ENCODE measurements around the gene KCNJ3. TPM values are rescaled to one million over a fixed set of nuclear protein-coding genes. Genes with fewer than 3 reads are reported as not detected.
A peak's percentile ranks its signal among the peaks of the same experiment; 100 is the strongest.

Gene KCNJ3
- total RNA-seq, 1 experiment from 2014 or later = not detected

- no peak for DNase-seq (ENCODE audit: low read depth, low spot score)
- in situ Hi-C loops (cut with HindIII; ENCODE audit: low pct_unique_long_range_greater_than_20kb, low sequenced_read_pairs) = no loop called here
These were observed 453 bp downstream of the KCNJ3 start for GRCh38 chr2:154698721-154699574.

- in situ Hi-C loops (cut with HindIII; ENCODE audit: low pct_unique_long_range_greater_than_20kb, low sequenced_read_pairs) = no loop called here
- no peak for DNase-seq (ENCODE audit: low read depth, low spot score)
These were observed 1.1 kb downstream of the KCNJ3 start for GRCh38 chr2:154699575-154699930.

GRCh38 chr2:154700136-154700535, 1.6 kb downstream of the KCNJ3 start:
- DNase-seq (ENCODE audit: low read depth, low spot score) = peak; percentile 6
- in situ Hi-C loops (cut with HindIII; ENCODE audit: low pct_unique_long_range_greater_than_20kb, low sequenced_read_pairs) = no loop called here

GRCh38 chr2:154704991-154705390, 6.5 kb downstream of the KCNJ3 start:
- in situ Hi-C loops (cut with HindIII; ENCODE audit: low pct_unique_long_range_greater_than_20kb, low sequenced_read_pairs) = no loop called here
- no peak for DNase-seq (ENCODE audit: low read depth, low spot score)

- in situ Hi-C loops (cut with HindIII; ENCODE audit: low pct_unique_long_range_greater_than_20kb, low sequenced_read_pairs) = no loop called here
- DNase-seq (ENCODE audit: low read depth, low spot score) = no peak
These were observed 8.2 kb downstream of the KCNJ3 start for GRCh38 chr2:154706660-154707059.

GRCh38 chr2:154707994-154708575, 9.6 kb downstream of the KCNJ3 start:
- in situ Hi-C loops (cut with HindIII; ENCODE audit: low pct_unique_long_range_greater_than_20kb, low sequenced_read_pairs) = no loop called here
- DNase-seq (ENCODE audit: low read depth, low spot score) = no peak

- in situ Hi-C loops (cut with HindIII; ENCODE audit: low pct_unique_long_range_greater_than_20kb, low sequenced_read_pairs) = no loop called here
- DNase-seq (ENCODE audit: low read depth, low spot score) = no peak
These were observed 10.7 kb downstream of the KCNJ3 start for GRCh38 chr2:154709215-154709614.

- no peak for DNase-seq (ENCODE audit: low read depth, low spot score)
- in situ Hi-C loops (cut with HindIII; ENCODE audit: low pct_unique_long_range_greater_than_20kb, low sequenced_read_pairs) = no loop called here
These were observed 11.6 kb downstream of the KCNJ3 start for GRCh38 chr2:154710078-154710477.

- in situ Hi-C loops (cut with HindIII; ENCODE audit: low pct_unique_long_range_greater_than_20kb, low sequenced_read_pairs) = no loop called here
- DNase-seq (ENCODE audit: low read depth, low spot score) = no peak
These were observed 12.2 kb downstream of the KCNJ3 start for GRCh38 chr2:154710685-154711084.

- in situ Hi-C loops (cut with HindIII; ENCODE audit: low pct_unique_long_range_greater_than_20kb, low sequenced_read_pairs) = no loop called here
These were observed 15.2 kb downstream of the KCNJ3 start for GRCh38 chr2:154713675-154714074.

GRCh38 chr2:154720651-154721050, 22.2 kb downstream of the KCNJ3 start:
- no peak for DNase-seq (ENCODE audit: low read depth, low spot score)
- in situ Hi-C loops (cut with HindIII; ENCODE audit: low pct_unique_long_range_greater_than_20kb, low sequenced_read_pairs) = no loop called here

More at GRCh38 chr2:154713675-154714074, 15.2 kb downstream of the KCNJ3 start:
- DNase-seq (ENCODE audit: low read depth, low spot score) = no peak

GRCh38 chr2:154724194-154724797, 25.8 kb downstream of the KCNJ3 start:
- in situ Hi-C loops (cut with HindIII; ENCODE audit: low pct_unique_long_range_greater_than_20kb, low sequenced_read_pairs) = no loop called here
- no peak for DNase-seq (ENCODE audit: low read depth, low spot score)

GRCh38 chr2:154740361-154740760, 41.9 kb downstream of the KCNJ3 start:
- in situ Hi-C loops (cut with HindIII; ENCODE audit: low pct_unique_long_range_greater_than_20kb, low sequenced_read_pairs) = no loop called here
- no peak for DNase-seq (ENCODE audit: low read depth, low spot score)

GRCh38 chr2:154758871-154759270, 60.4 kb downstream of the KCNJ3 start:
- in situ Hi-C loops (cut with HindIII; ENCODE audit: low pct_unique_long_range_greater_than_20kb, low sequenced_read_pairs) = no loop called here
- DNase-seq (ENCODE audit: low read depth, low spot score) = peak; percentile 5

- DNase-seq (ENCODE audit: low read depth, low spot score) = no peak
- in situ Hi-C loops (cut with HindIII; ENCODE audit: low pct_unique_long_range_greater_than_20kb, low sequenced_read_pairs) = no loop called here
These were observed 64.1 kb downstream of the KCNJ3 start for GRCh38 chr2:154762638-154763037.

GRCh38 chr2:154771664-154772284, 73.3 kb downstream of the KCNJ3 start:
- no peak for DNase-seq (ENCODE audit: low read depth, low spot score)
- in situ Hi-C loops (cut with HindIII; ENCODE audit: low pct_unique_long_range_greater_than_20kb, low sequenced_read_pairs) = no loop called here

- in situ Hi-C loops (cut with HindIII; ENCODE audit: low pct_unique_long_range_greater_than_20kb, low sequenced_read_pairs) = no loop called here
- DNase-seq (ENCODE audit: low read depth, low spot score) = no peak
These were observed 78.3 kb downstream of the KCNJ3 start for GRCh38 chr2:154776825-154777224.

GRCh38 chr2:154794406-154794805, 95.9 kb downstream of the KCNJ3 start:
- DNase-seq (ENCODE audit: low read depth, low spot score) = peak; percentile 32
- in situ Hi-C loops (cut with HindIII; ENCODE audit: low pct_unique_long_range_greater_than_20kb, low sequenced_read_pairs) = no loop called here
